ENCODE results near the gene CT45A1.
"Not testable (repeated sequence)": the region's sequence is repeated elsewhere in the genome, so short reads cannot be mapped to it uniquely, and the experiment has no call there.

Gene CT45A1

GRCh38 chrX:135713183-135713689 lies at the start of gene CT45A1:
Gene CT45A1 (plus strand): TSS chrX:135713639. CDS start chrX:135718941, 5,302 bp downstream.
- not testable (repeated sequence) for DNase-seq

- DNase-seq = not testable (repeated sequence)
These were observed 40.5 kb upstream of the CT45A1 start for GRCh38 chrX:135672979-135673378.

- DNase-seq = no peak
These were observed 25.3 kb upstream of the CT45A1 start for GRCh38 chrX:135688137-135688536.

DNA sequence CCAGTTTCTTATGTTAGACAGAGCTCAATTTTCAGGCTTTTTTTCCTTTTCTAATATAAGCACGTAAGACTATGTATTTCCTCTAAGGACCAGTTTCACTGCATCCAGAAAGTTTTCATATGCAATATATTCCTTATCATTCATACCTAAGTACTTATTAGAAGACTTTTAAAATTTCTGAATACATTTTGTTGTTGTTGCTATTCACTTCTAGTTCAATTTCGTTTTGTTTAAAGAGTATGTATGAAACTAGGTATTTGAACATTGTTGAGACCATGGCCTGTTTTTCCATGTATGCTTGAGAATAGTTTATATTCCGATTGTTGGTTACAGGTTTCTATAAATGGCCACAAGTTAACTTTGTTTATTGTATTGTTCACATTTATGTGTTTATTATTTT lies 18.0 kb upstream of the CT45A1 start:
- no peak for DNase-seq

- DNase-seq = no peak
These were observed 15.8 kb upstream of the CT45A1 start for GRCh38 chrX:135697601-135698000.

GRCh38 chrX:135698924-135699323 lies 14.5 kb upstream of the CT45A1 start:
- no peak for DNase-seq

- no peak for DNase-seq
These were observed 5.6 kb upstream of the CT45A1 start for GRCh38 chrX:135707880-135708279.

DNA sequence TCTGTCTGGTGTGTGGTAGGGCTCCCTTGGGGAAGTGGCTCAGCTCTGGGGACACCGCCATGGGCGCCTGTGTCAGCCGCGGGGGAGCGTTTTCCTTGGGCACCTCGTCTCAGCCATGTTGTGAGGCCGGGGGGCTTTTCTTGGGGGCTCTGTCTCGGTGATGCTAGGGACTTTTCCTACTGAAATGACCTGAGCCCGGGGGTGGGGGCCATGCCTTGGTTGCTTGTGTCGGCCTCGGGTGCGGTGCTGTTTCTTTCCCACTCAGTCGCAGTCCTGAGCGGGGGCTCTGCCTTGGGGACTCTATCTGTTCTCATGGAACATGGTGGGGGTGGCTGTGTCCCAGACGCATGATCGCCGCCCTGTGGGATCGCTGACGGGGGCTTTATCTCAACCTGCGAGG lies 356 bp downstream of the CT45A1 start:
- DNase-seq = no peak

GRCh38 chrX:135734666-135735065 lies 21.2 kb downstream of the CT45A1 start:
- not testable (repeated sequence) for DNase-seq

DNA sequence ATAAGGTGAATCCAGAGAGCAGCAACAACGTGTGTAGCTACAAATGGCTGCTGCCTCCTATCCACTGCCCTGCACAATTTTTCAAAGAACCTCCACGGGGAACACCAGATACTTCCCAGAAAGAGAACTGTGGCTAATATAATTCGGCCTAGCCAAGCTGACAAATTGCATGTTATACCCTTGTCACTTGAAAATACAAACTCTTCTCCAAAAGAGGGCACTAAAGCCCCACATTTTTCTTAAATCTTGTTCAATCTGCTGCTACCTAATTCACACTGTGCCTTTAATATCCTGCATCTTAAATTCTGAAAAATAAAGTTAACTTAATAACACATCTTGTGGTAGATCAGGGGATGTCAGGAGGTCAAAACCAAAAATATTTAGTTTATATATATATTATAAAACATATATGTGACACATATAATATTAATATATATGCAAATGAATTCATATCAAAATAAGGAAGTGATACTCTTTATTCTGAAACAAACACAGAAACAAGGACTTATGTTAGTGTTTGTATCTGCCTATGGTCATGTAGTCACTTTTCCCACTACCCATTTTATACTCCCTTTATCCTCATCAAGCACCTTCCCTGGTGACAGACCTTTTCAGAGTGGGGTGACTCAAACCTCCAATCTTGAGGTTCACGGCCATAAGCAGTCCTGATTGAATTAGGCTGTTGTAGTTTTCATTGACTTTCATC lies 24.1 kb downstream of the CT45A1 start:
- DNase-seq = no peak

GRCh38 chrX:135740681-135741149 lies 27.3 kb downstream of the CT45A1 start:
- no peak for DNase-seq

DNA sequence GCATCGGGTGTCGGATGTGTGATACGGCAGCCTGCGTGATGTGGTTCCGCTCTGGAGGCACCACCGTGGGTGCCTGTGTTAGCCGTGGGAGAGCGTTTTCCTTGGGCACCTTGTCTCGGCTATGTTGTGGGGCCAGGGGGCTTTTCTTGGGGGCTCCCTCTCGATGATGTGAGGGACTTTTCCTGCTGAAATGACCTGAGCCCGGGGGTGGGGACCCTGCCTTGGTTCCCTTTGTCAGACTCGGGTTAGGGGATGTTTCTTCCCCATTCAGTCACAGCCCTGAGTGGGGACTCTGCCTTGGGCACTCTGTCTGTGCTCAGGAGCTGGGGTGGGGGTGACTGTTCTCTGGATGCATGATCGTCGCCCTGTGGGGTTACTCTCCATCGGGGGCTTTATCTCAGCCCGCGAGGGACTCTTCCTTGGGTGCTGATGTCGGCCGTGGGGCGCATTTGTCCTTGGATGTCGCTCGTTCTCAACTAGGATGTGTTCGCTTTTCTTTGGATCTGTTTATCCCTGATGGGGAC lies 27.8 kb downstream of the CT45A1 start:
- DNase-seq = no peak

GRCh38 chrX:135744739-135745138 lies 31.3 kb downstream of the CT45A1 start:
- not testable (repeated sequence) for DNase-seq

GRCh38 chrX:135768091-135768490 lies 54.7 kb downstream of the CT45A1 start, which contains the start of gene CT45A3:
Gene CT45A3 (minus strand): TSS chrX:135768191. CDS start chrX:135764444, 3,747 bp downstream.
- DNase-seq = not testable (repeated sequence)
